RWPE1 (cell line): ENCODE measurements around the gene TOLLIP.

Experiments
- CTCF ChIA-PET: fragments of 350-600 bp; sonication (Branson Sonifier 250); formaldehyde crosslinking; extraction: SDS; loops from one replicate; lab custom pipeline; 2021; lab: Yijun Ruan, JAX
- POLR2A ChIA-PET: fragments of 400-600 bp; formaldehyde crosslinking; extraction: SDS; loops from one replicate; lab custom pipeline; 2020; ENCODE audit warnings: antibody characterized with exemption; ENCODE audit not compliant: low non-redundant PET; lab: Yijun Ruan, JAX
- DNase-seq: peaks from one replicate; pipeline ENCODE4 v3.0.0; 2012; ENCODE audit warnings: low spot score
- H3K27ac ChIP-seq: fragments of 450-650 bp; 2 replicates; pipeline ENCODE4 v1.5.1; 2017
- CTCF ChIP-seq: fragments of 450-650 bp; conservative IDR thresholded peaks from 2 replicates; pipeline ENCODE4 v1.5.1; 2017; ENCODE audit warnings: low read depth, mild to moderate bottlenecking

Gene TOLLIP

GRCh38 chr11:1333860-1334259, 24.4 kb upstream of the TOLLIP start:
- ChIA-PET CTCF (no interaction called here), POLR2A (no interaction called here)
- TF ChIP-seq CTCF: no peak
- DNase-seq: no peak
- no peak overlapping the region for H3K27ac ChIP-seq

GRCh38 chr11:1333091-1333772, 23.8 kb upstream of the TOLLIP start:
- no peak for TF ChIP-seq CTCF
- POLR2A ChIA-PET: no interaction called here
- CTCF ChIA-PET: no interaction called here
- no peak overlapping the region for H3K27ac ChIP-seq
- DNase-seq: no peak

- CTCF ChIA-PET: no interaction called here
Observed at GRCh38 chr11:1330473-1330872, 21.0 kb upstream of the TOLLIP start.

GRCh38 chr11:1327064-1327460, 17.6 kb upstream of the TOLLIP start:
- H3K27ac ChIP-seq: no peak overlapping the region
- no peak for DNase-seq
- TF ChIP-seq CTCF: no peak
- ChIA-PET CTCF (no interaction called here), POLR2A (no interaction called here)

More at GRCh38 chr11:1330473-1330872, 21.0 kb upstream of the TOLLIP start:
- no peak overlapping the region for H3K27ac ChIP-seq
- DNase-seq: no peak
- TF ChIP-seq CTCF: no peak
- POLR2A ChIA-PET: interaction anchor here (0.6 kb wide), 1 partner anchor 150 kb away, joined by 4 read pairs; no protein-coding TSS in a partner anchor

GRCh38 chr11:1326435-1327063, 17.1 kb upstream of the TOLLIP start:
- ChIA-PET CTCF (no interaction called here), POLR2A (no interaction called here)
- no peak for DNase-seq
- no peak for TF ChIP-seq CTCF
- H3K27ac ChIP-seq: no peak overlapping the region

GRCh38 chr11:1323774-1324173, 14.3 kb upstream of the TOLLIP start:
- no peak overlapping the region for H3K27ac ChIP-seq
- CTCF ChIA-PET: no interaction called here
- TF ChIP-seq CTCF: no peak
- POLR2A ChIA-PET: no interaction called here
- DNase-seq: no peak
